Measurements from ENCODE around the gene BRD4.

BRD4 gene

DNA sequence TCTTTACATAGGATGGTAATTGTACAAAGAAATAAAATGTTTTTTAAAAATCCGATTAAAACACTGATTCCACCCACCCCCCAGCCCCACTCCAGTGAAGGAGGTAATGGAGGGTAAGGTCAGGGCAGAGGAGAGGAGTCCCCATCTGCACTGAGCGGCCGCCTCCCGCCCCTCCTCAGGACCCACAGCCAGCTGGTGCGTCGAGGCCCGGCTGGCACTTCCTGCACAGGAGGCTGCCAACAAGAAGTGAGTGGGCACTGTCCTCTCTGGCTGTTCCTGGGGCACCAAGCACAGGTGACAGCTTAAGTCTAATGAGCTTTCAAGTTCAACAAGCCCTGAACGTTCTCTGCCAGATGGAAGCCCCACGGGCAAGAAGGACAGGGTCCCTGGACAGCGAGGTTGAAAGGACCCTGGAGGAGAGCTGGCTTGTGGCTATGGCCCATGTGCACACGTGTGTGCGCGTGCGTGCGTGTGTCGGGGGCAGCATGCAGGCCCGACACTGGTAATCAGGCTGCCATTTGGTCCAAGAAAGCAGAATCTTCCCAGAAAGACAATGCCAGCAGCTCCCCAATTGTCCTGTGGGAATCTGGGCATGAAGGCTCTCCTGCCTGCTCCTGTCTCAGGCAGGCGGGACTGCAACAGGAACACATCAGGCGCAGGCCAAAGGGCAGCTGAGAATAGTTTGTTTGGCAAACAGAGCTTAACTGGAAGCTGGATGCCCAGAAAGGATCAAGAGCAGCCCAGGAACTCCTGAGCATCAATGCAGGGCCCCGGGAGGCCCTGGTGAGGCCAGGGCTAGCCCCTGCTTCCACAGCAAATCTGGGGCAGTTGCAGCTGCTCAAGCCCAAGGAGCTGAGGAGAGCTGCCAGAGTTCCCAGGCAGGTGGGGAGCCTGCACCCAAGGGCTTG, 85.0 kb downstream of the BRD4 start:
- no peak for DNase-seq

DNA sequence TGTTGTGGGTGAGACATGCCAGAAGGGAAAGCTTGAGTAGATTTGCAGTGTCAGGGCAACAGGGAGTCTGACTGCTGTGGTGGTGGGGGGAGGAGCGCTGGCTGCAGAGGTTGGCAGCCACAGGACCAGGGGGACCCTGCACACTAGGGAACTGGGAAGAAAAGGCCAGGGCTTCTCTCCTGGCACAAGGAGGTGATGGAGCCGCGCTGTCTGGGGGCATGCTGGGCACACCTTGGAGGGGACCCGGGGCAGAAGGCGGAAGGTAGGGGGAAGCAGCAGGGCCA, 86.2 kb downstream of the BRD4 start:
- no peak for DNase-seq

DNA sequence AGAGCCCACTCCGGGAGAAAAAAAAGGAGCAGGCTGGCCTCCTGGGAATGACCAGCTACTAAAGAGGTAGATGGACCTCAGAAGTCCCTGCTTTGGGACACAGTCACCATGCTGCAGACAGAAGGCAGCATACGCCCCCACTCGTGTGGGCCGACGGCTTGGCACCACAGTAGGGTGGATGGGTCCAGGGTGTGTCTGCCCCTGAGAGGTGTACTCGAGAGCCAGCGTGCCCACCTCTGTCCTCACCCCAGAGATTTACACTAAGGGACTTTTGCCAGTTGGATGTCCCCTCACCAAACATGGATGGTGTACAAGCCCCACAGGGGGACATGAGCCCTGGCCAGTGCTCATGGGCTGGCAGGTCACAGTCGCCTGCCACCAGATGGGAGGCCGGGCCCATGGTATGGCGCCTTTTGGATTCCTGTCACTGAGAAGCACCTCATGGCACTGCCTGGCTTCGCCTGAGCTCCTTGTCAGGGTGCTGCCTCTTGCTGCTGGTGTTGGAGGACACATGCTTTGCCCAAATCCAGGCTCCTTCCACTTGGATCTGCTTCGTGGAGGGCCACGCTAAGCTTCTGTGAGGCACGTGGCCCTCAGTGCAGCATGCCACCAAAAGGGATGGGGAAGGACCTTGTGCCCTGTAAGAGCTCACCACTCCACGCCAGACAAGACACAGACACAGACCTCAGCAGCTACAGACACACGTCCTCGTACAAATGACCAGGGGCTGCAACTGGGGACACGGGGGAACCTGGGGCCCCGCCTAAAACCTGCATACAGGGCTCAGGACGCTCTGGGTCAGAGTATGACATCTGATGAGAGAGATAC, 86.8 kb downstream of the BRD4 start:
- no peak for DNase-seq

DNA sequence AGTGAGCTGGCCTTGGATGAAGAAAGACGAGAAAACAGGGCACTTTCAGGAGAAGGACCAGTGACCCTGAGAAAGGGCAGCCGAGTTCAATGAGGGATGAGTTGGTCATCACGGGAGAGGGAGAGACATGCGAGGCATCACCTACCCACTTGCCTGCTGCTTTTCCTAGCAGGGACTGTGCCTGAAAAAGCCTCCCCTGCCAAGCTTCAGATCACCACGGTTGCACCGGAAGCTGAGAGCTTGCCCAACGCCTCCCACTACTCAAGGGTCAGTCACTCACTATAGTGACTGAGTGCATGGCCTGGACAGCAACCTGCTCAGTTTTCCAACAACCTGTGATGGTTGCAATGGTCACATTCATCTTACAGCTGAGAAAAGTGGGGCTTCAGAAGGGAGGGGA, 87.5 kb downstream of the BRD4 start:
- no peak for DNase-seq

DNA sequence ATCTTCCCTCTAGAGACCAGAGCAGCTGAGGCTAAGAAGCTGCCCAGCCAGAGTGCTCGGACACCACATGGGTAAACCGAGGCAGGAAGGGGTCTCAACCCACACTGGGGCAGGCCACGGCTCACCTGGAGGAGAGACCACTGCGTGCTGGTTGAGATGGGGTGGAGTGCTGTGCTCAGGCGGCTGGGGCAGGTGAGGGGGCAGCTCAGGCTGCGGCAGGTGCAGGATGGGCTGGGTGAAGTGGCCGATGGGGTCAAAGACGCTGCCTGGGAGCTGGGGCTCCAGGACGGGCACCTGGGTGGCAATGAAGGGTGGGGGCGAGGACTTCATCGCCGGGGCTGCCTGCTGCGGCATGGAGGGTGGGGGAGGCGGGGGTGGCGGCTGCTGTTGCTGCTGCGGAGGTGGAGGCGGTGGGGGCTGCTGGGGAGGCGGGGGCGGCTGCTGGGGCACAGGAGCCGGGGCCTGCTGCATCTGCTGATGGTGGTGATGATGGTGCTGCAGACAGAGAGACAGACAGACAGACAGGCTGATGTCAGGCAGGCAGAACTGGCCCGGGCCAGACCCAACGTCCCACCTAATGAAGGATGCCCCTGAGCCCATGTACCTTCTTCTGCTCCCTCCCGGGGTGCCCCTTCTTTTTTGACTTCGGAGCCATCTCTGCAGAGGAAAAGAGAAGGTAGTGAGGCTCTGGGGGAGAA, 88.1 kb downstream of the BRD4 start:
- DNase-seq, result no peak

GRCh38 chr19:15243236-15243957, 88.9 kb downstream of the BRD4 start:
- DNase-seq, result no peak

- no peak for DNase-seq
These were observed 91.0 kb downstream of the BRD4 start for GRCh38 chr19:15241259-15241910.

GRCh38 chr19:15240515-15240914, 91.8 kb downstream of the BRD4 start:
- no peak for DNase-seq

- no peak for DNase-seq
These were observed 92.9 kb downstream of the BRD4 start for GRCh38 chr19:15239337-15239949.

- no peak for DNase-seq
These were observed 93.6 kb downstream of the BRD4 start for GRCh38 chr19:15238639-15239155.

- no peak for DNase-seq
These were observed 94.3 kb downstream of the BRD4 start for GRCh38 chr19:15237759-15238638.

GRCh38 chr19:15236886-15237285, 95.5 kb downstream of the BRD4 start:
- no peak for DNase-seq

- no peak for DNase-seq
These were observed 96.6 kb downstream of the BRD4 start for GRCh38 chr19:15235781-15236180.

- DNase-seq, result no peak
These were observed 97.8 kb downstream of the BRD4 start for GRCh38 chr19:15234431-15235130.

GRCh38 chr19:15231271-15231670, 101.1 kb downstream of the BRD4 start:
- no peak for DNase-seq

DNA sequence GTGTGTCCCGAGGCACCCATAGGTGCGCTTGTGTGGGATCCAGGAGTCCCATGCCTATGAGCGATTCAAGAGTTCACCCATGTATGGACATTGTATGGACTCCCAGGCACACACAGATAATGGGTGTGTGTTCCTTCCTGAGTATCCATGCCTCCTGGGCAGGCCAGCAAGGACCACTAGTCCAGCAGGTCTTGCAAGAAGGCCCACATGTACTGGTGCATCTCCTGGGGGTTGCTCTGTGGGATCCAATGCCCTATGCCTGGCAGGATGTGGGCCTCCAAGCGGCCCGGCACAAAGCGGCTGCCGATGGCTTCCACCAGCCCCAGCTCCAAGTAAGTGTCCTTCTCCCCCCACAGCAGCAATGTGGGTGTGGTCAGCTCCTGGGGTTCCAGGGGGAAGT, 105.1 kb downstream of the BRD4 start:
- no peak for DNase-seq

- DNase-seq, result no peak
These were observed 106.6 kb downstream of the BRD4 start for GRCh38 chr19:15225760-15226159.

DNA sequence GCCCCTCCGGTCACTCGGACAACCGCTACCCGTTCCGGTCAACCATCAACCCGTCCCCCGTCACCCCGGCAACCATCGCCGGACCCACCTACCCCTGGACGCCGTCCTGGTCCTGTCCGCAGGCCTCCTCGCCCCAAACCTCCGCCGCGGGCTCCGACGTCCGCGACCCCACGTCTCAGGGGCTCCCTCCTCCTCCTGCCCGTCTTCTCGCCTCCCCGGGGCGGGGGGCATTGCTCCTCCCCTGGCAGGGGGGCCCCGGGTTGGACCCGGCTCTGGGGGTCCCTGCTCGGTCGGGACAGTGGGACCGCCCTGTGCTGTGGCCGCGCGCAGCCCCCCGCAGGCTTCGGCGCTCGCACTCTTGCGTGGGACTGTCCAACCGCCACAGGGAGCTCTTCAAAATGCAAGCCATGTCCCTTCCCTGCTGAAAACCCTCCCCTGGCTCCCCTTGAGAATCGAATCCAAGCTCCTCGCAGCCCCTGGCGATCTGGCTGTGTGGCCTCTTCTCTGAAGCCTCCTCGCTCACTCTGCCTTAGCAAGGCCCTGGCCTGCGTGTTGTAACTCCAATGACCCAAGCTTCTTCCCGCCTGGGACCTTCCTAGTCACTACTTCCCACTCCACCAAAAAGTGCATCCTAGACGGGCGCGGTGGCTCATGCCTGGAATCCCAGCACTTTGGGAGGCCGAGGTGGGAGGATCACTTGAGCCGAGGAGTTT, 108.5 kb downstream of the BRD4 start:
- DNase-seq, result no peak

Measured in stimulated activated CD4-positive, alpha-beta T cell treated with anti-CD3 and anti-CD28 coated beads, Interleukin-1b, Interleukin-23, amount 100 ng/mL, for 48 hours (primary cell).